A549 (cell line): ENCODE measurements around the gene CPXM1. TPM values are rescaled to one million over a fixed set of nuclear protein-coding genes. Genes with fewer than 3 reads are reported as not detected.

Experiments
- ATAC-seq, 2 experiments: fragments of 200-7000 bp in 1 of 2; fragments of >200 bp in 1 of 2; cut with Nextera tagmentation in 1 of 2; cut with Tn5 transposase in 1 of 2; 3 replicates each; pipeline versions ENCODE4 v1.8.0 to v1.9.1; 2018 to 2020; ENCODE audit warnings: mild to moderate bottlenecking in 1 of 2, moderate library complexity in 1 of 2
- CTCF ChIA-PET: fragments of 300-600 bp; sonication (Branson Sonifier 250); formaldehyde crosslinking; extraction: SDS; loops from one replicate; lab custom pipeline; 2021; ENCODE audit warnings: antibody characterized with exemption, inconsistent platforms; lab: Yijun Ruan, JAX
- POLR2A ChIA-PET: fragments of 350-600 bp; formaldehyde crosslinking; extraction: SDS; loops from one replicate; lab custom pipeline; 2021; ENCODE audit warnings: antibody characterized with exemption, inconsistent platforms; lab: Yijun Ruan, JAX
- DNase-seq, 2 experiments: peaks; one replicate each; pipeline versions ENCODE4 v3.0.0 to v3.0.0-alpha.2; 2011 to 2016; ENCODE audit warnings: low read depth in 1 of 2, low spot score in 1 of 2
- FAIRE-seq: peaks from 2 replicates; lab custom pipeline; 2011; peaks lifted over from hg19 to GRCh38; lab: Jason Lieb, UNC
- H3K27ac ChIP-seq, 2 experiments: fragments of >200 bp; sonication (Bioruptor Twin); formaldehyde crosslinking; 3 replicates each; pipeline ENCODE4 v1.5.1; 2016 to 2017
- H3K4me1 ChIP-seq: fragments of >200 bp; sonication (Bioruptor Twin); formaldehyde crosslinking; 3 replicates; pipeline ENCODE4 v1.6.1; 2016
- H3K4me2 ChIP-seq: fragments of >200 bp; sonication (Bioruptor Twin); formaldehyde crosslinking; 3 replicates; pipeline ENCODE4 v1.6.1; 2016
- H3K4me3 ChIP-seq: fragments of >200 bp; sonication (Bioruptor Twin); formaldehyde crosslinking; 3 replicates; pipeline ENCODE4 v1.5.1; 2016
- H3K9me3 ChIP-seq: fragments of >200 bp; sonication (Bioruptor Twin); formaldehyde crosslinking; 3 replicates; pipeline ENCODE4 v1.6.1; 2016
- CBX2 ChIP-seq: fragments of 200-600 bp; sonication (generic); IDR thresholded peaks from 2 replicates; pipeline ENCODE4 v1.6.1; 2016; ENCODE audit warnings: low read depth, mild to moderate bottlenecking, borderline replicate concordance
- CBX8 ChIP-seq: fragments of 200-600 bp; sonication (generic); IDR thresholded peaks from 2 replicates; pipeline ENCODE4 v1.6.1; 2016
- CHD2 ChIP-seq: fragments of 150-350 bp; IDR thresholded peaks from 2 replicates; pipeline ENCODE4 v1.6.1; 2014; ENCODE audit warnings: low read length; ENCODE audit not compliant: partially characterized antibody
- CTCF ChIP-seq: fragments of >200 bp; sonication (Bioruptor Twin); formaldehyde crosslinking; IDR thresholded peaks from 3 replicates; pipeline ENCODE4 v1.5.1; 2016
- E2F6 ChIP-seq: IDR thresholded peaks from 2 replicates; pipeline ENCODE4 v1.6.1; 2012; ENCODE audit warnings: low read depth, borderline replicate concordance
- EP300 ChIP-seq, 2 experiments: fragments of >200 bp; sonication (Bioruptor Twin); formaldehyde crosslinking; IDR thresholded peaks; 2 replicates in 1 of 2; 3 replicates in 1 of 2; pipeline ENCODE4 v1.6.1; 2016 to 2017
- ESRRA ChIP-seq: fragments of 150-350 bp; IDR thresholded peaks from 2 replicates; pipeline ENCODE4 v1.6.1; 2014; ENCODE audit warnings: mild to moderate bottlenecking, low read length, borderline replicate concordance
- FOSL2 ChIP-seq, 2 experiments: fragments of 450-650 bp in 1 of 2; fragments of >200 bp in 1 of 2; sonication (Bioruptor Twin) in 1 of 2; formaldehyde crosslinking; IDR thresholded peaks; 2 replicates each; pipeline versions ENCODE4 v1.5.0 to v1.6.1; 2016 to 2020; ENCODE audit warnings: mild to moderate bottlenecking in 1 of 2, moderate library complexity in 1 of 2
- FOXS1 ChIP-seq: fragments of 250-450 bp; sonication (Bioruptor Pico); IDR thresholded peaks from 2 replicates; pipeline ENCODE4 v1.5.0; 2020; ENCODE audit warnings: mild to moderate bottlenecking, moderate library complexity
- GATA3 ChIP-seq: IDR thresholded peaks from 2 replicates; pipeline ENCODE4 v1.6.1; 2012; ENCODE audit warnings: borderline replicate concordance
- HDAC2 ChIP-seq: fragments of 200-600 bp; sonication (generic); IDR thresholded peaks from 2 replicates; pipeline ENCODE4 v1.6.1; 2016
- HEYL ChIP-seq: fragments of 250-450 bp; sonication (Bioruptor Pico); IDR thresholded peaks from 2 replicates; pipeline ENCODE4 v1.8.0; 2021; ENCODE audit warnings: mild to moderate bottlenecking, moderate library complexity
- HOXA7 ChIP-seq: fragments of 250-450 bp; sonication (Bioruptor Pico); IDR thresholded peaks from 2 replicates; pipeline ENCODE4 v1.5.0; 2020; ENCODE audit warnings: mild to moderate bottlenecking, moderate library complexity
- JUN ChIP-seq, 2 experiments: fragments of >200 bp; sonication (Bioruptor Twin); formaldehyde crosslinking; IDR thresholded peaks; 2 replicates in 1 of 2; 3 replicates in 1 of 2; pipeline ENCODE4 v1.6.1; 2016 to 2017
- NFE2L2 ChIP-seq: fragments of 150-350 bp; conservative IDR thresholded peaks from 2 replicates; pipeline ENCODE4 v1.6.1; 2014; ENCODE audit warnings: low read length
- PHF8 ChIP-seq: fragments of 200-600 bp; sonication (generic); IDR thresholded peaks from 2 replicates; pipeline ENCODE4 v1.6.1; 2016; ENCODE audit warnings: low read depth, mild to moderate bottlenecking, antibody characterized with exemption, moderate library complexity, borderline replicate concordance
- POLR2AphosphoS2 ChIP-seq: conservative IDR thresholded peaks from 2 replicates; pipeline ENCODE4 v1.6.1; 2012; ENCODE audit warnings: low read length, improper control_type of control experiment, inconsistent platforms
- RAD21 ChIP-seq, 2 experiments: fragments of >200 bp in 1 of 2; sonication (Bioruptor Twin) in 1 of 2; formaldehyde crosslinking in 1 of 2; IDR thresholded peaks in 1 of 2; conservative IDR thresholded peaks in 1 of 2; 2 replicates in 1 of 2; 3 replicates in 1 of 2; pipeline ENCODE4 v1.6.1; 2012 to 2018; ENCODE audit warnings: inconsistent platforms in 1 of 2
- RCOR1 ChIP-seq: fragments of 150-350 bp; IDR thresholded peaks from 2 replicates; pipeline ENCODE4 v1.6.1; 2014; ENCODE audit warnings: antibody characterized with exemption, low read length, low read depth
- RFX5 ChIP-seq: fragments of 450-650 bp; IDR thresholded peaks from 2 replicates; pipeline ENCODE4 v1.7.1; 2014; ENCODE audit warnings: antibody characterized with exemption, mild to moderate bottlenecking, moderate library complexity
- SMC3 ChIP-seq: fragments of >200 bp; sonication (Bioruptor Twin); formaldehyde crosslinking; IDR thresholded peaks from 3 replicates; pipeline ENCODE4 v1.6.1; 2018; ENCODE audit warnings: inconsistent platforms
- TP53 ChIP-seq: fragments of 250-450 bp; sonication (Bioruptor Pico); IDR thresholded peaks from 2 replicates; pipeline ENCODE4 v1.5.0; 2021; ENCODE audit warnings: mild to moderate bottlenecking, moderate library complexity
- USF2 ChIP-seq: fragments of 450-650 bp; IDR thresholded peaks from 2 replicates; pipeline ENCODE4 v1.6.1; 2014; ENCODE audit warnings: antibody characterized with exemption
- whole genome bisulfite sequencing: methylation state at CpG from one replicate; pipeline ENCODE4 v1.1.6; 2017; ENCODE audit errors: missing lambda C conversion rate; 5-methylcytosine and 5-hydroxymethylcytosine counted together
- polyA plus RNA-seq, 4 experiments: library from polyadenylated mRNA; depleted of rRNA in 3 of 4; stranded (reverse); fragments of >200 nt; fragmentation: RNase III in 1 of 4; extraction: RNeasy Plus Mini Kit Qiagen cat#74134 plus additional on column Dnase treatment in 1 of 4; gene quantifications; 2 replicates in 3 of 4; 3 replicates in 1 of 4; pipeline ENCODE4 v1.2.3, GENCODE V29; 2011 to 2017

CPXM1 gene
- polyA plus RNA-seq, 2 of the 4 experiments (the other 2 are of a cell fraction) = not detected

GRCh38 chr20:2757001-2757400 is 43.4 kb downstream of the CPXM1 start:
- FAIRE-seq = no peak
- 74% methylated on average over 5 of the region's 5 CpGs for WGBS
- no peak for ATAC-seq
- POLR2A ChIA-PET = no interaction called here
- DNase-seq = no peak
- Histone ChIP-seq H3K27ac (no peak overlapping the region), H3K4me3 (no peak overlapping the region), H3K4me1 (peaks cover 16% of the 10 kb centered on the region; the same call in 2 of the 3 replicates), H3K4me2 (no peak overlapping the region), H3K9me3 (no peaks in the 10 kb centered on the region)
- CTCF ChIA-PET = interaction anchor here (0.7 to 7.2 kb wide), 7 partner anchors 9 to 188 kb away, joined by 3 to 103 read pairs (median 4); partner anchors contain the start of gene C20orf141
- TF ChIP-seq RAD21 (conservative IDR thresholded peaks at IDR 0.05 in 1 of 2, IDR thresholded peaks at IDR 0.05 in 1 of 2) = no peak
- no peak for TF ChIP-seq CHD2
- TF ChIP-seq RCOR1 = no peak
- no peak for TF ChIP-seq HEYL (CRISPR knock-in tag)
- TF ChIP-seq ESRRA = no peak
- no peak for TF ChIP-seq CBX2
- no peak for TF ChIP-seq FOSL2 (IDR thresholded peaks at IDR 0.05)
- no peak for TF ChIP-seq FOSL2 (CRISPR knock-in tag; IDR thresholded peaks at IDR 0.05)
- no peak for TF ChIP-seq JUN (IDR thresholded peaks at IDR 0.05)
- TF ChIP-seq EP300 (IDR thresholded peaks at IDR 0.05) = no peak
- no peak for TF ChIP-seq E2F6
- no peak for TF ChIP-seq HDAC2
- TF ChIP-seq RFX5 = no peak
- no peak for TF ChIP-seq POLR2AphosphoS2
- TF ChIP-seq GATA3 = no peak
- TF ChIP-seq TP53 = no peak
- no peak for TF ChIP-seq PHF8
- TF ChIP-seq HOXA7 (CRISPR knock-in tag) = no peak

- ChIA-PET CTCF (interaction anchor here (0.5 to 7.2 kb wide), 41 partner anchors 10 to 561 kb away, joined by 3 to 170 read pairs (median 5); partner anchors contain the start of genes C20orf141, PCED1A and VPS16), POLR2A (no interaction called here)
- Histone ChIP-seq H3K4me1 (peaks cover 25% of the 10 kb centered on the region), H3K27ac (no peak overlapping the region), H3K4me2 (peak overlapping the region; percentile 40; the same call in 1 of the 3 replicates), H3K4me3 (no peak overlapping the region), H3K9me3 (no peaks in the 10 kb centered on the region)
- peak in 1 of 2 experiments; percentile 66; a peak in 3 of 6 replicates for ATAC-seq
- 20% methylated on average over 5 of the region's 5 CpGs for WGBS
- TF ChIP-seq CBX2 (no peak), SMC3 (peak; percentile 81), RAD21 (conservative IDR thresholded peaks at IDR 0.05 in 1 of 2, IDR thresholded peaks at IDR 0.05 in 1 of 2) (peak; percentile 83 to 90), CBX8 (no peak), RFX5 (no peak), EP300 (IDR thresholded peaks at IDR 0.05) (no peak), FOXS1 (CRISPR knock-in tag) (no peak), E2F6 (no peak), CTCF (peak; percentile 67), NFE2L2 (no peak), USF2 (no peak)
- peak in 1 of 2 experiments; percentile 60 for DNase-seq
- no peak for FAIRE-seq
Measured at GRCh38 chr20:2756056-2756611, 44.3 kb downstream of the CPXM1 start.
